Liver (tissue), 3 donors: ENCODE data around the gene ZC3H18.

Source experiments
- RAD21 ChIP-seq, 2 donors: IDR thresholded peaks; 2 replicates each; pipeline ENCODE4 v1.6.1; 2016; ENCODE audit warnings: antibody characterized with exemption in 2 of 2, mild to moderate bottlenecking in 2 of 2
- TF ChIP-seq, protein P1 (sequence below): fragments of 150-350 bp; IDR thresholded peaks from 2 replicates; pipeline ENCODE4 v1.5.1; 2017; ENCODE audit warnings: improper control_type of control experiment, low read depth, low read length; ENCODE audit not compliant: missing input control
- TF ChIP-seq, protein P2 (sequence below): IDR thresholded peaks from 2 replicates; pipeline ENCODE4 v1.6.1; 2016; ENCODE audit warnings: antibody characterized with exemption
- donor health status: healthy.
- donor health status: healthy.

DNA sequence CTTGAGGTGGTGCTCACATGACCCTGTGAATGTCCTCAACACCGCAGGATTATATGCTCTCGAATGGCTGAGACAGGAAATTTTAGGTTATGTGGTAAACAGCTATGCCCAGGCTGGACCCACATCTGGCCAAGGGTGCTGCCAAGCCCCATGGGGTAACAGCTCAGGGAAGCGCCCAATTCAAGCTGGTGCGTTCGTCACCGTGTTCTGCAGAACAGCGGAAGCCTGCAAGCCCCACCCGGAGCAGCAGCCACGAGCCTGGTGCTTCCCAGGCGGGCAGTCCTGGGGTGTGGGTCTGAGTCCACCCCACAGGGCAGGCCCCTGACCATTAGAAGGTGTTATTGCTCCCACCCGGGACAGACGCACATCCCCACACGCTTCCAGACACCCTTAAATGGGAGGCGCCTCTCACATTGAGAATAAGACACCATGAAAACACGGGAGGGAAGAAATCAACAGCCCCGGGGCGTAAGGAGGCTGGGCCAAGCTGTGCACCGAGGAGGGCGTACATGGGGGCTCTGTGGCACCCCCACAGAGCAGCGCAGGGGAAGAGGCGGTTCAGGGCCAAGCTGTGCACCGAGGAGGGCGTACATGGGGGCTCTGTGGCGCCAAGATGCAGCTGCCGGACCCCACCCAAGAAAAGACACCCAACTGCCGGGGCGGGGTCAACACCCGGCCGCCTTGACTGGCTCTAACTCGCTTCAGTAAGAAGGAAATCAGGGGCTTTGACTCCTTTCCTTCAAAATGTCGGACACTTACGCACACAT is 83.6 kb downstream of the ZC3H18 start:
- TF ChIP-seq, protein P1, sequence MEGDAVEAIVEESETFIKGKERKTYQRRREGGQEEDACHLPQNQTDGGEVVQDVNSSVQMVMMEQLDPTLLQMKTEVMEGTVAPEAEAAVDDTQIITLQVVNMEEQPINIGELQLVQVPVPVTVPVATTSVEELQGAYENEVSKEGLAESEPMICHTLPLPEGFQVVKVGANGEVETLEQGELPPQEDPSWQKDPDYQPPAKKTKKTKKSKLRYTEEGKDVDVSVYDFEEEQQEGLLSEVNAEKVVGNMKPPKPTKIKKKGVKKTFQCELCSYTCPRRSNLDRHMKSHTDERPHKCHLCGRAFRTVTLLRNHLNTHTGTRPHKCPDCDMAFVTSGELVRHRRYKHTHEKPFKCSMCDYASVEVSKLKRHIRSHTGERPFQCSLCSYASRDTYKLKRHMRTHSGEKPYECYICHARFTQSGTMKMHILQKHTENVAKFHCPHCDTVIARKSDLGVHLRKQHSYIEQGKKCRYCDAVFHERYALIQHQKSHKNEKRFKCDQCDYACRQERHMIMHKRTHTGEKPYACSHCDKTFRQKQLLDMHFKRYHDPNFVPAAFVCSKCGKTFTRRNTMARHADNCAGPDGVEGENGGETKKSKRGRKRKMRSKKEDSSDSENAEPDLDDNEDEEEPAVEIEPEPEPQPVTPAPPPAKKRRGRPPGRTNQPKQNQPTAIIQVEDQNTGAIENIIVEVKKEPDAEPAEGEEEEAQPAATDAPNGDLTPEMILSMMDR = no peak
- no peak for TF ChIP-seq RAD21 (IDR thresholded peaks at IDR 0.05)
- TF ChIP-seq, protein P2, sequence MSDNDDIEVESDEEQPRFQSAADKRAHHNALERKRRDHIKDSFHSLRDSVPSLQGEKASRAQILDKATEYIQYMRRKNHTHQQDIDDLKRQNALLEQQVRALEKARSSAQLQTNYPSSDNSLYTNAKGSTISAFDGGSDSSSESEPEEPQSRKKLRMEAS = no peak
